A549 treated with Mapracorat at 1 μM for 4 hours (cell line): ENCODE results near the gene ACACB. TPM values are rescaled to one million over a fixed set of nuclear protein-coding genes. Genes with fewer than 3 reads are reported as not detected.

Source experiments
- total RNA-seq: library from RNA; stranded (reverse); fragments of 200-300 nt; extraction: Qiagen RNA extraction; gene quantifications from 5 replicates; pipeline ENCODE4 v1.2.3, GENCODE V29; 2022

The ACACB gene
- 8.3 to 11.6 TPM (median 9.2 TPM) in 5 replicates for total RNA-seq

DNA sequence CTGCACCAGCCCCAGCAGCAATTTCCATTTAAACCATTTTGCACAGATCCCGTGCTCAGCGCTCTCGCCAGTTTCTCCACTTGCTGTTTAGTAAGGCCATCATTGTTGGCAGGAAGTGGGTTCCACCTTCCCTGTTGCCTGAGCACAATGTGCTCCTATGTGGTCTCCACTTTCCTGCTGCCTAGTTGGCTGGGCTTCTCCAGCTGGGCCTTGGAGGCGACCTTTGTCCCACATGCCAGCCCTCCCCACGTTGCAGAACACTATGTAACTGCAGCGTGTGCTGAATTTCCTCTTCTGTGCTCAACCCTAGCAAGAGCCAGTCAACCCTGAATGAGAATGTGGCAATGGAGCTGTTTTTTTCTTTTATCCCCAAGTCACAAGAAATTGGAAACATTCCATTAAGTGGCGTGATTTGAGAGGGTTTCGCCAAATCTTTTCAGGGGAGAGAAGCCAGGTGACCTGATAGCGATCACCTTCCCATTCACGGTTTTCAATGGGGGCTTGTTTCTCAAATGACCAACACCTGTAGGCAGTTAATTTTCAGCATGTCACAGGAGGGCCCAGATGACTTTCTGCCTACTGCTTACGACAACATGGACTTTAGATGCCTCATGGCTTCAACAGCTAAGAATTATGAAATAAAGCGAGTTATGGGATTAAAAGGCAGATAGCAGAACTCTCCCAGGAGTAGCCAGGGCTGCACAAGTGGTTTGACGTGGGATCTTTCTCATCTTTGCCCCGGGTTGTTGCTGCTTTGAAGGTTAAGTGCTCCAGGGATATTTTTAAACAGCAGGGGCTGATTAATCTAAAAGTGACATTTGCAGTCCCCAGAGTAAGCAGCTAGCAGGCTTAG lies at the start of gene ACACB:
TSS of gene ACACB (plus strand) at position 830 of the 853 bp plus-strand sequence. CDS start 22,819 bp downstream, outside the sequence.

GRCh38 chr12:109093022-109093918 lies 23.1 kb upstream of the ACACB start, which contains the start of gene ALKBH2:
TSS of gene ALKBH2 (minus strand) at chr12:109093472. CDS start at chr12:109092786, 686 bp downstream.

DNA sequence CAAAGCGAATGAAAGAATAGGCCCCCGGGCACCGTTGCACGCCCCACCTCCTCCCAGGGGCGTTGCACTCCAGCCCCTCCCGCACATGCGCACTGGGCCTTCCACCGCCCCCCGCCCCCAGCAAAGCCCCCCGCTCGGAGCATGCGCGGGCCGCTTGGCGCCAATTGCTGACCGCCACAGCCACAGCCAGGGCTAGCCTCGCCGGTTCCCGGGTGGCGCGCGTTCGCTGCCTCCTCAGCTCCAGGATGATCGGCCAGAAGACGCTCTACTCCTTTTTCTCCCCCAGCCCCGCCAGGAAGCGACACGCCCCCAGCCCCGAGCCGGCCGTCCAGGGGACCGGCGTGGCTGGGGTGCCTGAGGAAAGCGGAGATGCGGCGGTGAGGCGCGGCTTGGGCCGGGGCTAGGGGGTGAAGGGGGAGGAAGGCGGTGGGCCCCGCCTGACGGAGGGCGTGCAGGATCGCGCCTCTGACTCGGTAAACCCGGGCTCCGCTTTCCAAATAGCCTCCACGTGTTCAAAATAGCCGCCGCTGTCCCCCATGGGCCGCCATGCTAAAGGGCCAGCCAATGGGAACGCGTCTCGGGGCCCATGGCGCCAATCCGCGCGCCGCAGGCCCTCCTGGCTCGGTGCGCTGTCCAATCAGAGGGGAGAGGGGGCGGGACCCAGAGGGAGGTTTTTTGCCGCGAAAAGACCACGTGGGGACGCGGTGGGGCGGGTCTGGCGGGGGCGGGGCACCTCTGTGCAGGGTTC lies 18.8 kb upstream of the ACACB start, which contains the start of gene UNG:
TSS of gene UNG (plus strand) at position 163 of the 748 bp plus-strand sequence. CDS start at position 246, 83 bp downstream.

DNA sequence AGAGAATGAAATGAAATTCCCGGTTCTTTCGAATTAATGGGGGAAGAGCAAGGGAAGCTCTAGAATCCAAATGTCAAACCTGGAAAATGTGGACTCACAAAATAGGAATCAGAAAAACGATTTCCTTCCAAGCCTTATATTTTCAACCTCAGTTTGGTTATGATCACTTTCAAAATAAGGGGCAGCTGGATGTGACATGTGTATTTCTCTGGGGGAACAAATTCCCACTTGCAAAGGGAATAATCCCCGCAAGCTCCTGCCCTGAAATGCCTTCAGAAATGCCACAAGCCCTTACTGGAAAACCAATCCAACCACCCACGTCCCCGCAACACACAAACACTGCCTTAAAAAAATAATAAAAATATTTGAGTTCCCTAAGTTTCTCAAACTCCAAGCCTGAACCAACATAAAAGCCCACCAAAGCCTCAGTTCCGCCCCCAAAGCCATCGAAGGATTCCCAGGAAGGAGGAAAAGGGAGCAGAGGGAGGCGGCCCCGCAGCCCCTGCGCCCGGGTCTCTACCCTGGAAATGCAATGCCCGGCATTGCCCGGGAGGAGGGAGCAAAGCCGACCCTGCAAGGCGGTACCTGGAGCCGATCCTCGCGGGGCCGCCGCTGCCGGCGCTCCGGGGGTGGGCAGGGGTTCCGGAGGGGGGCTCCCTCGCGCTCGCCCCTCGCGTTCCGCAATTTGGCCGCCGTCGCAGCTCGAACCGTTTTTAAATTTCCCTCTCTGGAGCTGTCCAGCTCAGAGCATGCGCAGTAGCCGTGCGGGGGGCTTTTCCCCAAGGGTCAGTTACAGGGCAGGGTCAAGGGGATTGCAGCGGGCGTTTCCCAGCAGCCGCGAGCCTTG lies 192.4 kb downstream of the ACACB start, which contains the start of gene FOXN4:
TSS of gene FOXN4 (minus strand) at position 751 of the 847 bp plus-strand sequence. CDS start 963 bp downstream, outside the sequence.

Other genes starting within 250 kb of the ACACB start
- not detected in 5 replicates for gene DAO, start 236.5 kb upstream of the ACACB start, total RNA-seq
- not detected in 5 replicates for gene SVOP, start 95.5 kb upstream of the ACACB start, total RNA-seq
- gene USP30, start 64.0 kb upstream of the ACACB start, total RNA-seq: 6.4 to 8.7 TPM (median 8.0 TPM) in 5 replicates
- gene ALKBH2, start 23.1 kb upstream of the ACACB start, total RNA-seq: 44.6 to 49.9 TPM (median 48.3 TPM) in 5 replicates
- 84.7 to 90.1 TPM (median 86.5 TPM) in 5 replicates for gene UNG, start 19.0 kb upstream of the ACACB start, total RNA-seq
- 0.15 to 0.20 TPM in 2 of 5 replicates, not detected in the others for gene FOXN4, start 192.7 kb downstream of the ACACB start, total RNA-seq
- not detected in 5 replicates for gene MYO1H, start 231.3 kb downstream of the ACACB start, total RNA-seq